ENCODE measurements around the gene CHD5. TPM values are rescaled to one million over a fixed set of nuclear protein-coding genes. Genes with fewer than 3 reads are reported as not detected.

CHD5 gene
- total RNA-seq, 4 donors from 2014 or later: 0.04 to 0.36 (median 0.13) TPM; not detected in 1

- H3K27me3 ChIP-seq: no peaks in the 10 kb centered on the region
- 86% methylated on average over 6 of the region's 6 CpGs for WGBS
- no peaks in the 10 kb centered on the region for H3K9me3 ChIP-seq
- peaks cover 10% of the 10 kb centered on the region for H3K4me1 ChIP-seq
- no peak overlapping the region for H3K27ac ChIP-seq
- no peak overlapping the region for H3K4me3 ChIP-seq
- TF ChIP-seq POLR2AphosphoS5 (IDR thresholded peaks at IDR 0.05): no peak
- no peak for TF ChIP-seq POLR2A (IDR thresholded peaks at IDR 0.05)
- DNase-seq (ENCODE audit: low spot score in 2 of 2): no peak
- H3K36me3 ChIP-seq: no peaks in the 10 kb centered on the region
These were observed 117.5 kb downstream of the CHD5 start for GRCh38 chr1:6062670-6063069.

DNA sequence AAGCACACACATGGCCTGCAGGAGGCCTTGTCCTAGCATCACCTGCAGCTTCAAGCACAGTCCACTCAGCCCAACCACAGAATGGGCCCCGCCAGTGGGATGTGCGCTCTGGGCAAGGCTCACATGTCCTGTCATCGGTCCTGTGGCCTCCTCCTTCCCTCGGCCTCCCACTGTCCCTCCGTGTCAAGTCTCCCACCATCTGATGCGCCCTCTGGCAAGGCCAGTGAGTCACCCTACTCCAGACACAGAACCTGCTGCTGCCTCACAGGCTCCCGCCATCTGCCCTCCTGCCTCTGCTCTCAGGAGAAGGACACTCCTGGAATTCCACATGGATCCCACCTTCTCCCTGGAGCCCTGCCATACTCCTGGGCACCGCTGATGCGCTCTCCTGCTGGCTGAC lies 120.3 kb downstream of the CHD5 start:
- H3K27ac ChIP-seq: no peak overlapping the region
- H3K36me3 ChIP-seq: no peaks in the 10 kb centered on the region
- no peak for DNase-seq (ENCODE audit: low spot score in 2 of 2)
- TF ChIP-seq POLR2AphosphoS5 (IDR thresholded peaks at IDR 0.05): no peak
- TF ChIP-seq CTCF (IDR thresholded peaks at IDR 0.05): no peak
- TF ChIP-seq POLR2A (IDR thresholded peaks at IDR 0.05): no peak
- TF ChIP-seq EP300 (IDR thresholded peaks at IDR 0.05): no peak
- H3K4me1 ChIP-seq: peaks cover 10% of the 10 kb centered on the region
- no peaks in the 10 kb centered on the region for H3K27me3 ChIP-seq
- no peaks in the 10 kb centered on the region for H3K9me3 ChIP-seq
- 84% methylated on average over 8 of the region's 9 CpGs for WGBS
- H3K4me3 ChIP-seq: no peak overlapping the region

GRCh38 chr1:6057170-6057845 lies 122.8 kb downstream of the CHD5 start:
- H3K9me3 ChIP-seq: no peaks in the 10 kb centered on the region
- 87% methylated on average over 9 of the region's 9 CpGs for WGBS
- no peak overlapping the region for H3K27ac ChIP-seq
- H3K27me3 ChIP-seq: no peaks in the 10 kb centered on the region
- TF ChIP-seq POLR2A (IDR thresholded peaks at IDR 0.05): no peak
- no peak for TF ChIP-seq POLR2AphosphoS5 (IDR thresholded peaks at IDR 0.05)
- no peak for TF ChIP-seq CTCF (IDR thresholded peaks at IDR 0.05)
- no peak for TF ChIP-seq EP300 (IDR thresholded peaks at IDR 0.05)
- no peak for DNase-seq (ENCODE audit: low spot score in 2 of 2)
- peaks cover 18% of the 10 kb centered on the region for H3K4me1 ChIP-seq
- no peak overlapping the region for H3K4me3 ChIP-seq
- H3K36me3 ChIP-seq: no peaks in the 10 kb centered on the region

- TF ChIP-seq POLR2AphosphoS5 (IDR thresholded peaks at IDR 0.05) (no peak), EP300 (IDR thresholded peaks at IDR 0.05) (no peak), CTCF (IDR thresholded peaks at IDR 0.05) (no peak), POLR2A (IDR thresholded peaks at IDR 0.05) (no peak)
- Histone ChIP-seq H3K27me3 (no peaks in the 10 kb centered on the region), H3K9me3 (no peaks in the 10 kb centered on the region), H3K27ac (no peak overlapping the region), H3K36me3 (no peaks in the 10 kb centered on the region), H3K4me3 (no peak overlapping the region), H3K4me1 (peaks cover 18% of the 10 kb centered on the region)
- no peak for DNase-seq (ENCODE audit: low spot score in 2 of 2)
- 86% methylated on average over 6 of the region's 8 CpGs for WGBS
These were observed 123.6 kb downstream of the CHD5 start for GRCh38 chr1:6056572-6056948.

GRCh38 chr1:6054596-6054995 lies 125.5 kb downstream of the CHD5 start:
- Histone ChIP-seq H3K9me3 (no peaks in the 10 kb centered on the region), H3K36me3 (no peaks in the 10 kb centered on the region), H3K4me3 (no peak overlapping the region), H3K27ac (no peak overlapping the region), H3K4me1 (peaks cover 18% of the 10 kb centered on the region), H3K27me3 (no peaks in the 10 kb centered on the region)
- no peak for DNase-seq (ENCODE audit: low spot score in 2 of 2)
- TF ChIP-seq POLR2AphosphoS5 (IDR thresholded peaks at IDR 0.05) (no peak), CTCF (IDR thresholded peaks at IDR 0.05) (no peak), EP300 (IDR thresholded peaks at IDR 0.05) (no peak), POLR2A (IDR thresholded peaks at IDR 0.05) (no peak)
- 94% methylated on average over 6 of the region's 6 CpGs for WGBS

- Histone ChIP-seq H3K36me3 (no peaks in the 10 kb centered on the region), H3K27me3 (no peaks in the 10 kb centered on the region), H3K27ac (no peak overlapping the region), H3K4me3 (no peak overlapping the region), H3K4me1 (peaks cover 10% of the 10 kb centered on the region), H3K9me3 (no peaks in the 10 kb centered on the region)
- TF ChIP-seq EP300 (IDR thresholded peaks at IDR 0.05) (no peak), POLR2AphosphoS5 (IDR thresholded peaks at IDR 0.05) (no peak), CTCF (IDR thresholded peaks at IDR 0.05) (no peak), POLR2A (IDR thresholded peaks at IDR 0.05) (no peak)
- WGBS: 35% methylated on average over 8 of the region's 8 CpGs
- DNase-seq (ENCODE audit: low spot score in 2 of 2): no peak
These were observed 126.9 kb downstream of the CHD5 start for GRCh38 chr1:6053206-6053546.
